Endothelial cell (in vitro differentiated cells): Measurements from ENCODE around the gene KLF15. TPM values are rescaled to one million over a fixed set of nuclear protein-coding genes. Genes with fewer than 3 reads are reported as not detected.

Experiments used
- DNase-seq: peaks from one replicate; pipeline ENCODE4 v3.0.0; 2021; ENCODE audit warnings: low spot score
- H3K27ac Mint-ChIP-seq: one replicate; pipeline ENCODE4 v1.8.0; 2021; ENCODE audit warnings: mixed read lengths, inconsistent platforms; ENCODE audit not compliant: unreplicated experiment
- H3K27me3 Mint-ChIP-seq: one replicate; pipeline ENCODE4 v1.8.0; 2021; ENCODE audit warnings: mild to moderate bottlenecking, moderate library complexity, mixed read lengths, inconsistent platforms; ENCODE audit not compliant: unreplicated experiment
- H3K36me3 Mint-ChIP-seq: one replicate; pipeline ENCODE4 v1.8.0; 2021; ENCODE audit warnings: mild to moderate bottlenecking, low read depth, mixed read lengths, inconsistent platforms; ENCODE audit not compliant: unreplicated experiment
- H3K4me1 Mint-ChIP-seq: one replicate; pipeline ENCODE4 v1.8.0; 2021; ENCODE audit warnings: mild to moderate bottlenecking, mixed read lengths, inconsistent platforms; ENCODE audit not compliant: unreplicated experiment
- H3K4me3 Mint-ChIP-seq: one replicate; pipeline ENCODE4 v1.8.0; 2021; ENCODE audit warnings: mild to moderate bottlenecking, mixed read lengths, inconsistent platforms; ENCODE audit not compliant: unreplicated experiment
- H3K9me3 Mint-ChIP-seq: one replicate; pipeline ENCODE4 v1.8.0; 2021; ENCODE audit warnings: mixed read lengths, inconsistent platforms; ENCODE audit not compliant: unreplicated experiment
- CTCF ChIP-seq: fragments of 200-600 bp; sonication (generic); IDR thresholded peaks from one replicate; pipeline ENCODE4 v1.5.0; 2021; ENCODE audit warnings: antibody characterized with exemption; ENCODE audit not compliant: unreplicated experiment
- total RNA-seq: library from RNA; stranded (reverse); fragmentation: NEBNext Ultra II Directional; extraction: Animal tissue kit (Norgen Biotek cat#: 25700); gene quantifications from one replicate; pipeline ENCODE4 v1.2.1, GENCODE V29; 2021; ENCODE audit not compliant: unreplicated experiment

The KLF15 gene
- total RNA-seq, 1 donor from 2014 or later = 0.67 TPM

GRCh38 chr3:126317029-126317996 lies 39.9 kb downstream of the KLF15 start:
- no peak for TF ChIP-seq CTCF
- Mint-ChIP-seq H3K27me3 (peaks cover 2% of the 10 kb centered on the region), H3K4me1 (no peaks in the 10 kb centered on the region), H3K9me3 (no peaks in the 10 kb centered on the region), H3K36me3 (no peaks in the 10 kb centered on the region), H3K27ac (no peak overlapping the region), H3K4me3 (no peak overlapping the region)
- no peak for DNase-seq

GRCh38 chr3:126316501-126316939 lies 40.7 kb downstream of the KLF15 start:
- TF ChIP-seq CTCF = no peak
- no peaks in the 10 kb centered on the region for H3K4me1 Mint-ChIP-seq
- H3K9me3 Mint-ChIP-seq = no peaks in the 10 kb centered on the region
- H3K27ac Mint-ChIP-seq = no peak overlapping the region
- no peak overlapping the region for H3K4me3 Mint-ChIP-seq
- DNase-seq = no peak
- no peaks in the 10 kb centered on the region for H3K36me3 Mint-ChIP-seq
- peaks cover 6% of the 10 kb centered on the region for H3K27me3 Mint-ChIP-seq

GRCh38 chr3:126316031-126316461 lies 41.2 kb downstream of the KLF15 start:
- no peak overlapping the region for H3K4me3 Mint-ChIP-seq
- H3K4me1 Mint-ChIP-seq = no peaks in the 10 kb centered on the region
- H3K36me3 Mint-ChIP-seq = no peaks in the 10 kb centered on the region
- H3K27me3 Mint-ChIP-seq = peaks cover 8% of the 10 kb centered on the region
- H3K9me3 Mint-ChIP-seq = no peaks in the 10 kb centered on the region
- H3K27ac Mint-ChIP-seq = no peak overlapping the region
- no peak for TF ChIP-seq CTCF
- no peak for DNase-seq

GRCh38 chr3:126314790-126315658 lies 42.2 kb downstream of the KLF15 start:
- Mint-ChIP-seq H3K4me1 (no peaks in the 10 kb centered on the region), H3K27me3 (peaks cover 8% of the 10 kb centered on the region), H3K4me3 (no peak overlapping the region), H3K9me3 (no peaks in the 10 kb centered on the region), H3K27ac (no peak overlapping the region), H3K36me3 (no peaks in the 10 kb centered on the region)
- no peak for TF ChIP-seq CTCF
- no peak for DNase-seq
